GM21360 (cell line): ENCODE data around the gene GOLM1.
"Not testable (repeated sequence)": the region's sequence is repeated elsewhere in the genome, so short reads cannot be mapped to it uniquely, and the experiment has no call there.

Experiments
- ATAC-seq: cut with Tn5 transposase; IDR thresholded peaks from one replicate; pipeline ENCODE4 v1.9.1; 2021; ENCODE audit warnings: mild to moderate bottlenecking, moderate library complexity; ENCODE audit not compliant: unreplicated experiment

GOLM1 gene

GRCh38 chr9:86091477-86091876 is 7.9 kb downstream of the GOLM1 start:
- ATAC-seq: no peak

DNA sequence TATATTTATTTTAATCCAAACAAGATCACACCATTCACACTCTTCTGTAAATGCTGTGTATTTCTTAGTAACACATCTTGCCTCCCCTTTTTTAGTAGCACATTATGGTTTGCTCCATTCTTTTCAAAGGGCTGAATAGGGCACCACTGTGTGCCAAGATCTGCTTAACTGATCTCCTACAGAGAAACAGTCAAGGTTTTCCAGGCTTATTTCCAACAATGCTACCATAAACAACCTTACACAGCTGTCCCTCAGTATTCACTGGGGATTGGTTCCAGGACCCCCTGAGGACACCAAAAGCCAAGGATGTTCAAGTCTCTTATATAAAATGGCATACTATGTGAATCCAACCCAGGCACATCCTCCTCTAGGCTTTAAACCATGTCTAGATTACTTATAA is 16.5 kb downstream of the GOLM1 start:
- ATAC-seq: no peak

DNA sequence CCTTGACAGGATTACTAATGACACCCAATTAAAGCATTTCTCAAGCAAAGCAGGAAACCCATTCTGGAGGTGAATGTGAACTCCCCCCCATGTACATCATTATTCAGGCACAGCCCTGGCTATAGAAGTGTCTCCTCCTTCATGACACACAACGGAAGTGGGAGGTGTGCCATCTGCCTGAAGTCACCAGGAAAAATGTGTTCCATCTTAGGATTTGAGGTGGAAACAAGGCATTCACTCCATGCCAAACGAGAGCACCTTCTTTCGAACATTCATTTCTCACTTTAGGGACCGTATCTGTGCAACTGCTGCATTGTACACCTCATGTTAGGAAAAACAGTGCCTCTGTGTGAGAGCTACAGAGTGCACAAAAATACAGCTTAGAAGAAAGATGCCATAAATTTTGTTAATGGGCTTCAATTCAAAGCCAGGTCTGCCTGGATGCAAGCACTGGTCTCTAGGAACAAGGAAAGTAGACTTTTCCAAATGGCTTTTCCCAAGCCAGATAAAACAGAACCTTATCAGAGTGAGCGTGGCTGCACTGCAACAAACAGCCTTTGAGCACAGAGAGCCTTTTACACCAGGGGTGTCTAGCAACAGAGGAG is 19.4 kb downstream of the GOLM1 start:
- ATAC-seq: no peak

DNA sequence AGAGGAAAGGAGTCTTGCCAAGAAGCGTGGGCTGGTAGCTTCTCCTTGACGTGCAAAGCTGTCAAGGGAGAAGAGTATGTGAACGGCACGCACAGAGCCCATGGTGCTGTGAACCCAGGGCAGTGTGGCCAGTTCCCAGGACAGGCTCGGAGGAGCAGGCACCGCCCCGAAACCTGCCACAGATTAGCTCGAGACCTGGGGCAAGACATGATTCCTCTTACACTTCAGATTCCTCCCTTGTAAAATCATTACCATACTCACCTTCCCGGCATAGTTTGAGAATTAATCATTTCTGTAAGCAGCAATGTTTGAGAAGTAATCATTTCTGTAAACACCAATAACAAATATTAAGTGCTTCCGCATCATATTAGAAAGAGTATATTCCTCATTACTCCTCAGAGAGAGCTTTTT is 19.9 kb downstream of the GOLM1 start:
- ATAC-seq: no peak

- no peak for ATAC-seq
Observed at GRCh38 chr9:86078731-86079130, 20.6 kb downstream of the GOLM1 start.

DNA sequence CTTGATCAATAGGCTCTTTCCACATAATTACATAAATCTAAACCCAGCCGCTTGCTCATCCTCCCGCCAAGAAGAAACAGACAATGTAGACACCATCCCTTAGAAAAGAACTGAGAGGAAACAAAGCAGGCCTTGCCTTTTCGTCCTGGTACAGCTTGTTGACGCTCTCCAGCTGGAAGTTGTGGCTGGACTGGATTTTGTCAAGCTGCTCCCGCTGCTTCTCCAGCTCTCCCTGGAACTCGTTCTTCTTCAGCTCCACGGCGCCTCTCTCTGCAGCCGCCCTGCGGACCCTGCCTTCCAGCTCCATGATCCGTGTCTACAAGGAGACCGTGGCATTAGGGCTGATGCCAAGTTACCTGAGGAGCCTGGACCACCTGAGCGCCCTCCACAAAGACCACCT is 22.1 kb downstream of the GOLM1 start:
- ATAC-seq: no peak

- no peak for ATAC-seq
Observed at GRCh38 chr9:86075132-86076109, 23.9 kb downstream of the GOLM1 start.

DNA sequence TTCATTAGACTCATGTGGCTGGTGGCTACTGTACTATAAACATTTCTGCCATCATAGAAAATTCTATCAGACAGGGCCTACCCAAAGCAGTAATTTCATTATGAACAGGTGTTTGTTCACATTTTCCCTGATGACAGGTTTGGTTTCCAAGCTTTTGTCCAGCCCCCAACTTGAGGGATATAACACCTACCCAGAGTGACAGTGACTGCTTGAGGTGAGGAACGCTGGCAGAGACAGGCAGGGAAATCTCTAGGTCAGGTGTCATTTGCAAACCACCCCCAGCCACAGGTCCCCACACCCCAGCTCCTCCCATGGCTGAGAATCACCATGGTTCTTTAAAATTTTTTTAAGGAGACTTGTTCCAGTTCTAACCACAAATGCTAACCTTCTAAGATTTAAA is 25.5 kb downstream of the GOLM1 start:
- ATAC-seq: no peak

GRCh38 chr9:86072394-86072877 is 26.9 kb downstream of the GOLM1 start:
- ATAC-seq: no peak

- ATAC-seq: no peak
Observed at GRCh38 chr9:86069206-86069869, 30.0 kb downstream of the GOLM1 start.

- ATAC-seq: no peak
Observed at GRCh38 chr9:86064220-86064619, 35.1 kb downstream of the GOLM1 start.

GRCh38 chr9:86062845-86063693 is 36.3 kb downstream of the GOLM1 start:
- no peak for ATAC-seq

DNA sequence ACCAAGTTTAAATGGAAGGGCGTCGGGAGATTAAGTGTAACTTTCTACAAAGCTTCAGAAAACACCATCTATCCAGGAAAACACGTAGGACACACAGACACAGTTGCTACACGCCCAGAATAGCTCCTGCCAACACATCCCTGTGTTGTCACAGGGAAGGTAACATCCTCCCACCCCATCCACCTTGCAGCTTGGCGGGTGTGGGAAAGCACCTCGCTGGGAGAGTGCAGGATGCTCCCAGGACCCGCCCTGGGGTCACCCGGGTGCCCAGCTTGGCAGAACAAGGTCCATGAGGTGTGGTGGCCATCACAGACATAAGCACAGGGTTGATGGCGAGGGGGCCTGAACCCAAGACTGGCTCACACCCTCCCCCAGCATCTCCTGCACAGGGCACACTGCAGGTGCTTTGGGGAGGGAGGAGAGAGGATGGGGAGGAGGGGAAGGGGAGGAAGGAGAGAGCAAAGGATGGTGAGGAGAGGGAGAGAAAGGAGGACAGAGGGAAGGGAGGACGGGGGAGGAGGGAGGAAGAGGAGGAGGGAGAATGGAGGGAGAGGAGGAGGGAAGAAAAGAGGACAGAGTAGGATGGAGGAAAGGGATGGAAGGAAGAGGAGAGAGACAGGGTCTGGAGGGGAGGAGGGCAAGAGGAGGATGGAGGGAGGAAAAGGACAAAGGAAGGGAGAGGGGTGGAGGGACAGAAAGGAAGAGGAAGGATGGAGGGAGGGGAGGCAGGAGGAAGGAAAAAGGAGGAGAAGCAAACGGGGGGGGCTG is 37.2 kb downstream of the GOLM1 start:
- no peak for ATAC-seq

- no peak for ATAC-seq
Observed at GRCh38 chr9:86057491-86057890, 41.9 kb downstream of the GOLM1 start.

GRCh38 chr9:86054695-86055094 is 44.7 kb downstream of the GOLM1 start:
- no peak for ATAC-seq

DNA sequence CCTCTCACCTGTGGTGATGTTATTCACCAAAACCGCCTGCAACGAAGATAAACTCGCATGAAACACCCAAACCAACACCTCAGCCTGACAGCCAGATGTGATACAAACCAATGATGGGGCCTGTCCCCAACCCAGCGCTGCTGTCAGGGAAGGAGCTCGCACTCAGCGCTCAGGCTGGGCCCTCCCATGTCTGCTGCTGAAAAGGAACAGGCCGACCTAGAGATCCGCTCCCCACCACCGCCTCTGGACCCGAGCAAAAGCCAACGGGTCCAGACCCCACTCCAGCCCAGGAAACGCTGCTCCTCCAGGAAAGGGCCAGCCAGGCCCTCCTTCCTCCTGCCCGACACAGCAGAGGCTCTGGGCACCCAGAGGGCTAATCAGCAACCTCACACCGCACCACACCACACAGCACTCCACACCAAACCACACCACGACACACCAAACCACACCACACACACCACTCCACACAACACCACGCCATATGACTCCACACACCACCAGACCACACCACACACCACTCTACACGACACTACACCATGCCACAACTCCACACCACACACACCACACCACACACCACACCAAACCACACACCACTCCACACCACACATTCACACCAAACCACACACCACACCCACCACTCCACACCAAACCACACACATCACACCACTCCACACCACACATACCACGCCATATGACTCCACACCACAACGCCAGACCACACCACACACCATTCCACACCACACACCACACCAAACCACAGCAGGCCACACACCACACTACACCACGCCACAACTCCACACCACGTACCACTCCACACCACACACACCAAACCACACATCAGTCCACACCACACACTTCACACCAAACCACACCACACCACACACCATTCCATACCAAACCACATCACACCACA is 46.5 kb downstream of the GOLM1 start:
- no peak for ATAC-seq

- not testable (repeated sequence) for ATAC-seq
Observed at GRCh38 chr9:86048018-86048742, 51.2 kb downstream of the GOLM1 start.

- no peak for ATAC-seq
Observed at GRCh38 chr9:86047361-86047760, 52.0 kb downstream of the GOLM1 start.
